Testis (tissue), 3 donors: ENCODE measurements around the gene CD300E. TPM values are rescaled to one million over a fixed set of nuclear protein-coding genes. Genes with fewer than 3 reads are reported as not detected.
A peak's percentile ranks its signal among the peaks of the same experiment; 100 is the strongest.

Source experiments
- DNase-seq: peaks from one replicate; pipeline ENCODE4 v3.0.0-alpha.2; 2019
- H3K27ac ChIP-seq, 2 donors: fragments of 200-600 bp; sonication (generic); one replicate each; pipeline ENCODE4 v1.5.1; 2019
- H3K27me3 ChIP-seq: fragments of 200-600 bp; sonication (generic); one replicate; pipeline ENCODE4 v1.5.1; 2019
- H3K36me3 ChIP-seq: fragments of 200-600 bp; sonication (generic); one replicate; pipeline ENCODE4 v1.5.1; 2017; ENCODE audit warnings: low read depth; ENCODE audit errors: missing control alignments
- H3K4me1 ChIP-seq: fragments of 200-600 bp; sonication (generic); one replicate; pipeline ENCODE4 v1.5.1; 2019
- H3K4me3 ChIP-seq, 2 donors: fragments of 200-600 bp; sonication (generic); one replicate each; pipeline ENCODE4 v1.5.1; 2017 to 2019
- H3K9me3 ChIP-seq: fragments of 200-600 bp; sonication (generic); one replicate; pipeline ENCODE4 v1.5.1; 2017
- CTCF ChIP-seq, 3 experiments: fragments of 450-650 bp in 2 of 3; fragments of 200-600 bp in 1 of 3; sonication (generic) in 1 of 3; IDR thresholded peaks; one replicate each; pipeline ENCODE4 v1.5.1; 2016 to 2019; ENCODE audit warnings: antibody characterized with exemption in 3 of 3, mild to moderate bottlenecking in 2 of 3, moderate library complexity in 1 of 3
- POLR2A ChIP-seq: fragments of 450-650 bp; IDR thresholded peaks from one replicate; pipeline ENCODE4 v1.6.1; 2017; ENCODE audit warnings: antibody characterized with exemption, mild to moderate bottlenecking, moderate library complexity
- WGBS, 2 donors: methylation state at CpG; one replicate each; pipeline ENCODE4 v1.1.5; 2018; 5-methylcytosine and 5-hydroxymethylcytosine counted together
- intact Hi-C: fragments of 100-400 bp; cut with DNase I; formaldehyde crosslinking; loops from one replicate; pipeline ENCODE4 v1.15.1; 2023; ENCODE audit warnings: low total_unique reads
- polyA plus RNA-seq: library from polyadenylated mRNA; stranded (reverse); fragments of 350-450 nt; fragmentation: Illumina TruSeq; extraction: RNeasy Lipid Tissue Mini Kit (QIAGEN cat#74804); gene quantifications from one replicate; pipeline ENCODE4 v1.2.3, GENCODE V29; 2014; ENCODE audit warnings: low read depth, low replicate concordance; ENCODE audit not compliant: insufficient read depth
- total RNA-seq, 2 donors: library from RNA; depleted of rRNA; stranded (reverse); fragments of >200 nt; gene quantifications; one replicate each; pipeline ENCODE4 v1.2.3, GENCODE V29; 2016

Gene CD300E
- total and polyA plus RNA-seq, 3 donors from 2014 or later = 0.31 to 0.45 TPM; not detected in 1

GRCh38 chr17:74603746-74604145 is 19.8 kb downstream of the CD300E start:
- H3K4me1 ChIP-seq = no peaks in the 10 kb centered on the region
- DNase-seq = no peak
- no peaks in the 10 kb centered on the region for H3K36me3 ChIP-seq
- no peaks in the 10 kb centered on the region for H3K27me3 ChIP-seq
- H3K27ac ChIP-seq = no peak overlapping the region
- WGBS, 2 donors = 73 to 82% methylated on average over 5 of the region's 5 CpGs
- TF ChIP-seq POLR2A (no peak), CTCF (IDR thresholded peaks at IDR 0.05) (no peak)
- H3K9me3 ChIP-seq = no peaks in the 10 kb centered on the region
- H3K4me3 ChIP-seq = no peak overlapping the region
- intact Hi-C loops = no loop called here

- Histone ChIP-seq H3K9me3 (no peaks in the 10 kb centered on the region), H3K27ac (no peak overlapping the region), H3K4me3 (no peak overlapping the region), H3K4me1 (no peaks in the 10 kb centered on the region), H3K36me3 (no peaks in the 10 kb centered on the region), H3K27me3 (no peaks in the 10 kb centered on the region)
- intact Hi-C loops = no loop called here
- TF ChIP-seq POLR2A = no peak
- WGBS, 2 donors = 71 to 73% methylated on average over 4 to 6 of the region's 6 CpGs
- DNase-seq = no peak
These were observed 20.4 kb downstream of the CD300E start for GRCh38 chr17:74603037-74603635.

- Histone ChIP-seq H3K27ac (no peak overlapping the region), H3K36me3 (no peaks in the 10 kb centered on the region), H3K9me3 (no peaks in the 10 kb centered on the region), H3K4me3 (no peak overlapping the region), H3K27me3 (no peaks in the 10 kb centered on the region), H3K4me1 (no peaks in the 10 kb centered on the region)
- intact Hi-C loops = no loop called here
- WGBS, 2 donors = 56 to 62% methylated on average over 12 of the region's 12 CpGs
- TF ChIP-seq POLR2A (no peak), CTCF (IDR thresholded peaks at IDR 0.05) (peak in 2 of 3 experiments; percentile 40 to 54)
- DNase-seq = peak; percentile 46
These were observed 21.5 kb downstream of the CD300E start for GRCh38 chr17:74601944-74602572.

- H3K27ac ChIP-seq = no peak overlapping the region
- H3K36me3 ChIP-seq = no peaks in the 10 kb centered on the region
- no peak for DNase-seq
- TF ChIP-seq CTCF (IDR thresholded peaks at IDR 0.05) (no peak), POLR2A (no peak)
- H3K4me1 ChIP-seq = no peaks in the 10 kb centered on the region
- no peak overlapping the region for H3K4me3 ChIP-seq
- intact Hi-C loops = no loop called here
- no peaks in the 10 kb centered on the region for H3K27me3 ChIP-seq
- 47 to 49% methylated on average over 10 of the region's 10 CpGs for WGBS, 2 donors
- H3K9me3 ChIP-seq = no peaks in the 10 kb centered on the region
These were observed 24.0 kb downstream of the CD300E start for GRCh38 chr17:74599448-74599939.

GRCh38 chr17:74599023-74599399 is 24.5 kb downstream of the CD300E start:
- no peaks in the 10 kb centered on the region for H3K4me1 ChIP-seq
- no peaks in the 10 kb centered on the region for H3K9me3 ChIP-seq
- no peaks in the 10 kb centered on the region for H3K27me3 ChIP-seq
- intact Hi-C loops = no loop called here
- DNase-seq = no peak
- H3K36me3 ChIP-seq = no peaks in the 10 kb centered on the region
- H3K27ac ChIP-seq = no peak overlapping the region
- WGBS, 2 donors = 33 to 37% methylated on average over 2 to 3 of the region's 3 CpGs
- H3K4me3 ChIP-seq = no peak overlapping the region
- TF ChIP-seq POLR2A = no peak
- no peak for TF ChIP-seq CTCF (IDR thresholded peaks at IDR 0.05)
